HT1080 (cell line): ENCODE measurements around the gene ASB18. TPM values are rescaled to one million over a fixed set of nuclear protein-coding genes. Genes with fewer than 3 reads are reported as not detected.

Source experiments
- DNase-seq: peaks from one replicate; pipeline ENCODE4 v3.0.0-alpha.2; 2015; ENCODE audit warnings: low read depth
- total RNA-seq: library from RNA; depleted of rRNA; stranded (reverse); fragments of >200 nt; shearing (Covaris generic); gene quantifications from 2 replicates; pipeline ENCODE4 v1.2.3, GENCODE V29; 2014

ASB18 gene
- total RNA-seq, 1 experiment from 2014 or later: not detected

DNA sequence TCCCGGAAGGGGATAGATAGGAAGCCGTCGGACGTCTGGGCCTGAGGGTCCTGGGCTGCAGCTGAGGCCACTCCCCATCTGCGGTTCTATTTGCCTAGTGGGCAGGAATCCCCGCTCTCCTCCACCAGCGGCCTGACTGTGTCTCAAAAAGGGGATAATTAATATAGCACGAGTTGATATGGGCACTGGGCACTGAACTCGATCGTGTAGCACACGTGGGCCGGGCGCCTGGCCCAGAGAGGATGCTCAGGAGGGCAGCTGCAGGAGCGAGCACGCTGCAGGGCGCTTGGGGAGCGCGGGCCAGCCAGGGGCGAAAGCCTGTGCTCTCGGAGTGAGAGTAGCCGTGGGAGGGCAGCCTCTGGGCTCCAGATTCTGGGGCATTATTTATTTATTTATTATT is 87.3 kb downstream of the ASB18 start:
- no peak for DNase-seq

DNA sequence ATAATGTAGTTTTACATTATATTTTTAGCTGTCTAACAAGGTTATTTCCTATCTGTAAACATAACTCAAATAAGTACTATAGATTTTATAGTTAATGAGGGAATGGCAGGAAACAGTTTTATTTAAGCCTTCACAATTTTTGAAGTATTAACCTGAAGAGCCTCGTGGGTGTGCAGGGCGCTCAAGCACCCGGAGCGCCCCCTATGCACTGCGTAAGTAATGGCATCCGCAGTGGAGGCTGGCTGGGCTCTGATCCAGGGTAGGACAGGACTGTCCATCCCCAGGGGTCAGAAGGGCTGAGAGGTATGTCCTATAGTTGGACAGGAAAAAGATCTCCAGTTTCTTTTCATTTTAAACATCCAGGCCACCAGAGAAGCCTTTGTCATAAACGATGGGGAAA is 87.8 kb downstream of the ASB18 start:
- no peak for DNase-seq

DNA sequence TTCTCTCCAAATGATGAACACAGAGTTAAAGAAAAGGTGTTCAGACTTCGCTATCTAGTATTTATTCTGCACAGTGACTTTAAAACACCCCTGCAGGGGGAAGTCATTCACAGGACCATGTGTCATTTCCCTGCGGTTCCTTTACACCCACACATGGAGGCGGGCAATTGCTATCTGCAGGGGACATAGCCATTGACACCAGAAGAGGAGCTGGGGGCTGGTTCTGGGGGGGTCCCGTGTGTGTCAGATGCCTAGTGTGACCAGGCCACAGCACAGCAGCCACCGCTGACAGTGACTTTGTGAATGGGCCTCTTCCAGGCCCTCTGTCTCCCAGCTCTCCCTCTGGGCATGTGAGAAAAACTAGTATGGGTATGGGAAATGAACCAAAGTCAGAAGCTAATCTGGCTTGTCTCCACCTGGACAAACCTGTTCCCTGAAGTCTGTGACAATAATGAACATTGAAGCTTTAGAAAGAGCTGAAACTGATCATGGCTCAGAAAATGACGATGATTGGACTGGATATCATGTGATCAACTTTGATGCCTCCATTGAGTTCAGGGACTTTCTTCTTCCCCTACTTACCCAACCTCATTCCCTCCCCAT is 88.6 kb downstream of the ASB18 start:
- DNase-seq: peak; percentile 21

DNA sequence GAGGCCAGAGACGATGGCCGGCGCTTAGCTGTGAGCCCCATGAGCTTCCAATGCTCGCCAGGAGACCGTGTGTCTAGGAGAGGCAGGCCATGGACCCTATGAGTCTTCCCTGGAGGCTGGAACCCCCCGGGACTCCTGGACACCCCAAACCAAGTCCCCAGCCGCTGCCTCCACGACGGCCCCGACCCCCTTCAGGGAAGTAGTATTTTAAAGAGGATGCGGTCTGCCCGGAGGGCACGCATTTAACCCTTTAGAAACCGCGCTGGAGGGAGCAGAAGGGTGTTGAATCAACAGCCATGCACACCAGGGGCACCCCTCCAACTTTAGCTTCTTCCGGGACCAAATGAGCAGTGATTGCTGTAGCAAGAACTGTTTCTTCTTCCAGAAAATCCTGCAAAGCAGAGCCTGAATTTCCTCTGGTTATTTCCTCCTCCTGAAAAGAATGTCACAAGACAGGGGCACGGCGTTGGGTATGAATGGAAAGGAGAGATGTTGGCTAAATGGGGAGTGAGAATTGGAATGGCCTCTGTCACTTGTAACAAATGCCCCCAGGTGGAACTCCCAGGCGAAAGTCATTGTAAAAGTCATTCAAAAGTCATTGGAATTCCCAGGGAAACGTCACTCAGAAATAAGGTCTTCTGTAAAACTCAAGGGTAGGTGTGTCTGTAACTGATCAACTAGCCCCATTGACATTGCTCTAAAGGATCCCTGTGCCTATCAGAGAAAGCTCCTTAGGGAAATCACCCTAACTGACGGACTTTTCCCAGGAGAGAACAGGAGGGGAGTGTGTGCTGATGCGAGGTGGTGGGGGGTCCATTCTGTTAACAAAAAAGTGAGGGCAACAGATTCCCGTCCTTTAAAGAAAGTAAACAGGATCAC is 90.2 kb downstream of the ASB18 start:
- no peak for DNase-seq

DNA sequence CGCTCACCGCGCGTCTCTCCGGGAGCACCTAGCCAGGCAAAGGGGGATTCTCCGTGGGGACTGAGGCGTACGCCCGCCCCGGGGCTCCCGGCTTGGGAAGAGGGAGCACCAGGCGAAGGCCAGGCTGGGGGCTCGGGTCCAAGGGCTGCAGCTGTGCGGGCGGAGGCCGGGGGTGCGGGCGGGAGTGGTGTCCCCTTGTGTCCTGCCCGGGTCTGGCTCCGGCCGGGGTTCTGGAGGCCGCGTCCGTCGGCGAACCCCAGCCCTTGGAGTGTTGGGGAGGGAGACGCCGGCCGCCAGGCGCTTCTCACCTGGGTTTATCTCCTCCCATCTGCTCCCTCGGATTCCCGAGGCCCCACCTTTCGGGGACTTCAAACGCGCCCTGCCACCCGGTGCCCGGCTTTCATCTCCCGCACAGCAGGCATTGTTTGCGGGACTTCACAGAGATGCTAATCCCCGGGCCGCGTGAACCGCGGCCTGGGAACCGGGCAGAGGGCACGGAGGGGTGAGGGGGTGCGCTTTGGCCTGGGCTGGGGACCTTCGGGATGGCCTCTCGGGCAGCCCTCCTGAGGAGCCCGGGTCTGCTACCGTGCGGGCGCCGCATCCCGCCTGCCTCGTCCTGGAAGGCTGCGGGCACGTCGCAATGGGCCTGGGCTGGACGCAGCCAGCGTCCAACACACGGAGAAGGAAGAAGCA is 91.0 kb downstream of the ASB18 start:
- no peak for DNase-seq

DNA sequence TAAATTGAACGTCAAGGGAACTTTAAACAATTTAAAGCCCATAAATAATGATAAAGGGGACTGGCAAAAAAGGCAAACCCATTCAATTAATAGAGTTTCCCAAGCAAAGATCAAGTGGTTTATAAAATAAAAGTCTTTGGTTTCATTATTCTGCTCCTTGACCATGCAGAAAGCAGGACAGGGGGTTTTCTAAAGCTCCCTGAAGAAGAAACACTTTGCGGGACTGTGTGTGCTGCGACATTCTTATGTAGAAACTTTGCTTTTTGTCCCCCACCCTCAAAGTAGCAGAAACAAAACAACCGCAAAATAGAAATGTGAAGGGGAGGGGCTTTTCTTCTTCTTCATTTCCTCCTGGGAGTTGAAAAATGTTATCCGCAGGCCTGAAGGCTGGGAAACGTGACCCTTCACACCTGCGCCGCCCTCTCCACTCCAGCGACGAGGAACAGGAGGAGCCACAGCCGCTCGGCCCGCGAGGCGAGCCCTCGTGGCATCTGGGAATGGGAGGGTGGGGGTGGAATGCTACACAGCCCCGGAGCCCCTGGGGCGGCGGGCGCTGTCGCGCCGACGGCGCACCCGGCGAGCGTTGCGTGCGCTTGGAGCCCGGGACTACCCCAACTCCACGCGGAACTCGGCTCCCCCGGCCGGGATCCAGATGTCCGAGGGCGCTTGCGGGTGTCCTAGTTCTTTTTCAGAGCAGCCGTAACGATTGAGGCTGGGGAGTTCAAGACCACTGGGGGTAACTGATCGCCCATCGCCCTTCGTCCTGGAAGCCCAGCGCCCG is 91.8 kb downstream of the ASB18 start:
- DNase-seq: no peak

DNA sequence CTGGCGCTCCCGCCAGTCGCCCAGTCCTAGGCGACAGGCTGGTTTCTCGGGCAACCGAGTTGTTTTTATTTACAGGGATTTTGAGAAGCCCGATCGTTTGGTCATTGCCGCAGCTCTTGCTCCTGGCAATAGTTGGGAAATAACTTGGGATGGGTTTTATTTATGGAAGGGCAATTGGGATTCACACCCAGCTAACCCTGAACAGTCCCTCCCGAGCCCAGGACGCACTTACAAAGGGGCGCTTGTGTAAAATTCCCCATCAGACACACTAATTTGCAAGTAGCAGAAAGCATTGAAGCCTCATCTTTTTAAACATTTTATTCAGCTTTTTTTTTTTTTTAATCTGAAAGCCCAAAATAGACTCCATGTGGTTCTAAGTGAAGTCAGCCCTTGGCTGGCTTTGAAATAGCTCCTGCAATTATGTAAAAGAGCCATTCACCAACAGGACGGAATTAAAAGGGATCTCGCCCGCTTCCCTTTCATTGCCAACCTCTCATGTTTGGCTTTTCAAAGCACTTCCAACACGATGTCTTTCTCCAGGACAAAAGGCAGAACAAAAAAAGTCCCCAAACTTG is 92.4 kb downstream of the ASB18 start:
- no peak for DNase-seq

DNA sequence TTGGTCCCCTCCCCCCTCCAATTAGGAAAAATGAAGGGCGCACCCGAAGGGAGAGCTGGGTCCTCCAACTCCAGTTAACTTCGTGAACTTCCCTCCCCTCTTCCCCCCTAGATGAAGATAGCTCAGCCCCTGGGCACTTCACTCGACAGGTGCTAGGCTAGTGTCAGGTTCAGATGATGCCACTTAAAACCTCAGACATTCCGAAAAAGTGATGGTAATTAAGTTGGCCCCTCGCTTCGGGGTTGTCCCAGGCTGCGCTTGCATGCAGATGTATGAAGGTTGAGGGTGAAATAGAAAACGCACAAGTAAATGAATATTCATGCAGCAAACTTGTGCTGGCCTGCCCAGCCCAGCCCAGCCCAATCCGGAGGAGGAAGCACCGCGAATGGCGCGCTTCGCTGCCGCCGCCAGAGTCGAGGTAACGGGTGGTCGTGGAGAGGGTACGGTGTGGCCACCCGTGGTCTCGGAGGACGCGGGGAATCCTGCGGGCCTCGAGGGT is 93.0 kb downstream of the ASB18 start:
- no peak for DNase-seq

DNA sequence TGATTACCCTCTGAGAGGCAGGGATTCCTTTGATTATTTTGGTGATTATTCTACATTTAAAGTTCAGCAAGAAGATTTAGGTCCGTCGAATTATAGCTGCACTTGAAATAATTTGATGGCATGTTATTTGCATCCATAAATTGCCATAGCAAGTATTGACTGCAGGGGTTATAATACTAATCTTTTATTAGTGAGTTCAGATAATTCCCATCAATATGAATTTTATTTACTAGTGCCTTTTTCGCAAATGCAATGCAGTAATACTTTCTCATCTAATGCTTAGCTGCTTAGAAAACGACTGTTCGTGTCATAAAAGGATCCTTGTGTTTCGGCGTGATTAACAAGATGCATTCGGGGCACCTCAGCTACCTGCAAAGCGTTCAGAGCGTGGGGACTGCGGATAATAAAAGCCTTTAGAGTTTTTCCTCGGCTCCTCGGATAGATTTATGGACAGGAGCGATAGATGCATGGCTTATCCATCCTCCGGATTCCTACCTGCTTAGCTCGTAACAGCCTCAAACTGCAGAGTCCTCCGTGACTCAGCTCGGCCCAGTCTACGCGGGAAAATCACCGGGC is 93.5 kb downstream of the ASB18 start:
- DNase-seq: no peak

DNA sequence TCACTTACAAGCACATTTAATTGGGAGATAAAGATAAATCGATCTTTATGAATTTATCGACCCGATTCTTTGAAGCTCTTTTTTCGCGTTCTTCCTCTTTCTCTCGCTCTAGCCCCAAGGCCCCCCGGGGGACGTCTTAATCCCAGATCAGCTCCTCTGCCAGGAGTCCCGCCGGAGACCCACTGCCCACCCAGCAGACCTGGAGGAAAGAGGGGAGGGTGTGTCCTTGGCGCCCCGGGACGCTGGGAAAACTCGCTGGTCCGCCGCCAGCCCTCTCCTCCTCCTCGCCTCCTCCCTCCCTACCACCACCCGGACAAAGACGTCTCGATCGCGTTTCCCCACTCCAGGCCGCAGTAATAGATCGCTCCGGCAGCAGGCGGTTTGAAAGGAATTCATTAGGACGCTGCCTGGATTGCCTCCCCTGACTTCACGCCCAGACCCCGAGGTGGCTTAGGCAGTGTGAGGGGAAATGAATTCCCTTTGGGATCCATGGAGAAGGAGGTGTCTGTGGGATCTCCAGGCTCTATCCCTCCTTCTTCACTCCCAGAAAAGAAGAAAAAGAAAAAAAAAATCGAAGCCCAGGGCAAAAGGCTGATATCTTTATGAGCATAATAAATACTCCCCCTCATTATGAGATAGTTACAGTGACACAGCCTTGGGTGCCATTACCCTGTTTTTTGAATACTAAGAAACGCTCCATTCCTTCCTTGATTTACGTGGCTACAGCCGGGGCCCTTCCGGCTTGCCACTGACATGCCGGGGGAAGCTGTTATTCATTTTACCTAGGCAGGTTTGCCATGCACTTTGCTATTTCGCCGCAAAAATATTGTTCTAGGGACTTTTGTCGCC is 94.2 kb downstream of the ASB18 start:
- DNase-seq: no peak

DNA sequence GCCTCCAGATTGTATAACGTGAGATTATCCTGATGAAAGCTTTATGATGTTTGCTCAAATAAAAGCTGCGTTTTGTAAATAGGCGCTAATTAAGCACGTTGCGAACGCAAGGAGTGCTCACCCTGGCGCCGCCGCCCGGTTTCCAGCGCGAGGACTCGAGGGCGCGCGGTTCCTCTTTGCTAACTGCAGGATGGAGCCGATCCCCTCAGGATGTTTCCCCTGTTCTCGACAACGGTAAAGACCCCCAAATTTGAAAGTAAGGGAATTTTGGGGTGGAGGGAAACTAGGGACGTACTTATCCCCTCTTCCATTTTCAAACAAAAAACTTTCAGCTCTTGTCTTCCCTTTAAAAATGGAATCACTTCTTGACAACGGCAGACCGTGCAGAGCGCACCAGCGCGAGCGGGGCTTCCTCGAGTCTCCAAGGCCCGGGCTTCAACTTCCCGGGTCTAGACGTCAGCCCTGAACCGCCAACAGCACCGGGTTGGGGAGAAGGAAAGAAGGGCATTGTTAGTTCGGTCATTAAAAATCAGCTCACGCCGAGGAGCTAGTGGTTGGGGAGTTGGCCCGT is 95.0 kb downstream of the ASB18 start:
- no peak for DNase-seq

DNA sequence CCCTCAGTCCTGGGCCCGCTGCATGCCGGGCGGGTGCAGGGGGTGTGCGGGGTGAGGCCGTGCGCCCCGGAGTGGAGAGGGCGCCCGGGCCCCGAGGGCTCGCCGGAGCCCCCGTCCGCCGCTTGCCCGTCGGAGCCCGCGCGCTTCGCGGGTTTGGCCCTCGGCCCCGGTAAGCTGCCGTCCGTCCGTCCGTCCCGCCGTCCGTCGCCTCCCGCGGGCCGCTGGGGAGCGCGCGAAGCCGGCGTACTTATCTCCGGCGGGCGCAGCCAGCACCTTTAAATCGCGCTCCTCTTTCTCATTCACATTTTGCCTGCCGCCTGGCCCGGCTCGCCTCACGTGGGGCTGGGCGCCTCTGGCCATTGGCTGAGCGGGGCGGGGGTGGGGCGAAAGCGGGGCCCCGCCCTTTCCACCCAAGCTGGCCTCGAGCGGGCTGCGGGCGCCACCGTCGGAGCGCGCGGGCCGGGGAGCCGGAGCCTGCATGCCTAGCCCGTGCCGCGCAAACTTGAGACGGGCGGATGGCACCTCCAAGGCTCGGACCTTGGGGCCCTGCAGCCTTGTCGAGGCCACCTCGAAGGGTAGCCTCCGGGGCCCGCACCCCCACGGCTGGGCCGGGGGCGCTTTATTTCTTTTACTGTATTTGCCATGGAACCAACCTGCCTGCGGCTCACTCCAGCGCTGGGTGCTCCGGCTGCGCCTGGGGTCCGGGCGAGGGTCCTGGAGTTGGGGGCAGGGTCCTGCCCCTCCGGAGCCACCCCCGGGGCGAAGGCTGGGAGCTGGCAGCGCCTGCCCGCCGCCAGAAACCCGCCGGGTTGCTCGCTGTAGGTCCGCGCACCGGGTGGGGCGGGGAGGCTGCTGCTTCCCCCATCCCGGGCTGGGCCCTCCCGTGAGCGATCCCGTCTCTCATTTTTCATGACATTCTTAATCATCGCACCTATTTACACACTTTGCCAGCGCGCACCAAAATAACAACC is 95.8 kb downstream of the ASB18 start, which contains the start of gene GBX2:
GBX2 (minus strand) TSS at position 277 of the 971 bp plus-strand sequence. CDS start 415 bp downstream, outside the sequence.
- DNase-seq: peak; percentile 77

DNA sequence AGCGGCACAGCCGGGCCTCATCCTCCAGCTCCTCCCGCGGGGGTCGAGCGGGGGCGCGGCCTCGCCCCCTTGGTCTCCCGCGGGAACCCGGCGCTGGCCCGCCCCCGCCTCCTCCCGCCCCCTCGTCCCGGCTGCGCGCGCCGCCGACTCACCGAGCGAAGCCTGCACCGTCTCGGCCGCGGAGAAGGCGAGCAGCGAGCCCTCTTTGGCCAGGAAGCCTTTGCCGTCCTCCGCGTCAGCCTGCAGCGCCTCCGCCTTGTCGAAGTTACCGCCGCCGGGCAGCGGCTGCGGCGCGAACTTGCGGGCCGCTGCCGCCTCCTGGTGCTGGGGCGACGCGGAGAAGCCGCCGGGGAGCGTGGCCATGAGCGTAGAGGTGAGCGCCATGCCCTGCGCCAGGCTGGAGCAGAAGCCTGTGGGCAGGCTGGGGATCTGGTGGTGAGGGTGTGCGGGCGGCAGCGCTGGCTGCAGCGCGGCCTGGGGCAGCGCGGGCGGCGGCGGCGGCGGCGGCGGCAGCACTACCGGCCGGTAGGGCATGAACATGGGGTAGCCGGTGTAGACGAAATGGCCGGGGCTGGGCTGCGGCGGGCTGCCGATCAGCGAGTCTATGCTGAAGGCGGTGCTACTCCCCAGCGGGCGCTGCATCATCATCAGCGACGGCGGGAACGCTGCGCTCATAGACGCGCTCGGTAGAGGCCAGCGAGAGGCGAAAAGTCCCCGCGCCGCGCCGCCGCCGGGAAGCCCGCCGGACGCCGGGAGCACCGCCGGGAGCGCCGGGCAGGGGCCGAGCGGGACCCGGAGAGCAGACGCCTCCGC is 96.7 kb downstream of the ASB18 start:
- peak; percentile 42 for DNase-seq

DNA sequence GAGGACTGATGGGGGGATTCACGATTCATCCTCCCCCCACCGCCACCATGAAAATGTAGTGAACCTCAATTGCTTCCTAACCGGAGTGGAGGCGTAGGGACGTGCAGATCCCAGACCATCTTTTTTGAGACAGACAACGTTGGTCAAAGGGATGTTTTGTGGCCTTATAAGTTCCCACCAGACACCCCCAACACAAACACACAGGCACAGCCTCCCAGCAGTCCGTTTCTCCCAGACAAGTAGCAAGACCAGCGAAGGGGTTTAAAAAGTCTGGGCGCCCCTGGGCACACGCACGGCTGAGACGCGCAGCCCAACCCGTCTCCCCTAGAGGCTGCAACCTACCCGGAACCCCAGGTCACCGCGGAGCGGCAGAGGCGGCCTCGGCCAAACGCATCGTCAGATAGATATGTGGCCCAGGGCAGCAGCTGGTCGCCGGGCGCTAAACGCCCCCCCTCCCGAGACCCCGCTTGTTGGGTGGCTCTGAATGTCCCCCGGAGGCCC is 97.4 kb downstream of the ASB18 start:
- DNase-seq: no peak

DNA sequence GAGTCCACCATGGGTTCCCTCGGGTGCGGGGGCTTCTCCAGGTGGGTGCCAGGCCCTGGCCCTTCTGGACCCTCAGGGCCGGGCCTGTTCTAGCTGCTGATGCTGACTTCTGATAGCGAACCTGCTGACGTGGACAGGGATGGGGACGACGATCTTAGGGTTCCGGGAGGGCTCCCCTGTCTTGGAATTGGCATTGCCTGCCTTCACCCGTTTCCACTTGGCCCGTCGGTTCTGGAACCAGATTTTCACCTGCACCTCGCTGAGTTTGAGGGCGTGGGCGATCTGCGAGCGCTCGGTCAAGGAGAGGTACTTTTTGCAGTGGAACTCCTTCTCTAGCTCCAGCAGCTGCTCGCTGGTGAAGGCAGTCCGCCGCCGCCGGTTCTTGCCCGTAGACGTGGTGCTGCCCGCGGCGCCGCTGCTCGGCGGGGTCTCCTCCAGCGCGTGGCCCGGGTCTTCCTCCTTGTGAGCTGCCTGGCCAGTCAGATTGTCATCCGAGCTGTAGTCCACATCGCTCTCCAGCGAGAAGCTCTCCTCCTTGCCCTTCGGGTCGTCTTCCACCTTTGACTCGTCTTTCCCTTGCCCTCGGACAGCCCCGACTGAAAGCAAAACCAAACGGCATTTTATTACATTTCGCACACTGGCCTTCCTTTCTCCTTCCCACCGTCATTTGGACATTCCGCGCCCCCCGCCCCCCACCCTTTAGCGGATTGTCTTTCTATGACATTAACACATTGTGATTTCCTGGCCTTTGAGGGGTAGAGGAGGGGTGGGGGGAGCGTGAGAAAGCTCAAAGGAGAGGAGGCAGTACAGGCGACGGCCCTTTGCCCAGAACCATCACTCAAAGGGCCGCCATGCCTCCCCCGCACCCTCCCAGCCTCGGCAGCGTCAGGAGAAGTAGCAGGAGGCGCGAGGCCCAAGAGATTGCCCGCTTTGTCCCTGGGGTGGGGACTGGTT is 98.1 kb downstream of the ASB18 start:
- no peak for DNase-seq
